Ishikawa (cell line): Measurements from ENCODE around the gene RBM38.

Experiments used
- CEBPB ChIP-seq: IDR thresholded peaks from 2 replicates; pipeline ENCODE4 v1.6.1; 2012
- EP300 ChIP-seq: IDR thresholded peaks from 2 replicates; pipeline ENCODE4 v1.6.1; 2012; ENCODE audit warnings: borderline replicate concordance
- REST ChIP-seq: IDR thresholded peaks from 2 replicates; pipeline ENCODE4 v1.6.1; 2012; ENCODE audit warnings: low read depth, mild to moderate bottlenecking

DNA sequence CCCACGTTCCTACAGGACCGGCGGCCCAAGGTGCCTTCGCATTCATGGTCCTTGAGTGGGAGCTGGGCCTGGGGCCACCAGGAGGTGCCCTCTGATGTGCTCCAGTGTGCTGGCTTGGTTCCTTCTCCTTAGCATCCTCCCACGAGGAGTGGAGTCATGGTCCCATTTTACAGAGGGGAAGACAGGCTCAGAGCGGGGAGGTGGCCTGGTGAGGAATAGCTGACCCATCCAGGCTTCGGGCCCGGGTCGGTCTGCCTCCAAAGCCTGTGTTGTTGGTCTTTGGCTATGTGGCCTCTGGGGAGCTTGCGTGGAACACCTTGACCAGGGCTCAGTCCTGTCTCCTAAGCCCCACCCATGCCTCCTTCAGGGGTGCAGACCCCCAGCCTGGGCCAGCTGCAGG, 22.8 kb downstream of the RBM38 start:
- TF ChIP-seq CEBPB (no peak), REST (no peak), EP300 (no peak)
